Activated CD8-positive, alpha-beta T cell treated with anti-CD3 and anti-CD28 coated beads, Interleukin-2, amount 10 ng/mL, durations not matched to agents 7 days and 5 days (primary cell): ENCODE data around the gene NCR3LG1. TPM values are rescaled to one million over a fixed set of nuclear protein-coding genes. Genes with fewer than 3 reads are reported as not detected.
"Not testable (repeated sequence)": the region's sequence is repeated elsewhere in the genome, so short reads cannot be mapped to it uniquely, and the experiment has no call there.

Source experiments
- ATAC-seq: fragments of 150-1000 bp; cut with Tn5 transposase; one replicate; pipeline ENCODE4 v1.10.0; 2021; ENCODE audit warnings: moderate library complexity
- CTCF ChIA-PET: fragments of 350-600 bp; sonication (Branson Sonifier 250); formaldehyde crosslinking; loops from one replicate; lab custom pipeline; 2021; ENCODE audit warnings: antibody characterized with exemption; lab: Charles Lee
- POLR2A ChIA-PET: fragments of 350-600 bp; sonication (Branson Sonifier 250); formaldehyde crosslinking; loops from one replicate; lab custom pipeline; 2021; ENCODE audit warnings: antibody characterized with exemption; lab: Charles Lee
- DNase-seq: peaks from one replicate; pipeline ENCODE4 v3.0.0-alpha.2; 2020
- H3K27ac Mint-ChIP-seq: one replicate; pipeline ENCODE4 v1.8.0; 2021; ENCODE audit warnings: mild to moderate bottlenecking, mixed read lengths
- H3K27me3 Mint-ChIP-seq: one replicate; pipeline ENCODE4 v1.8.0; 2021; ENCODE audit warnings: low read depth, mixed read lengths
- H3K36me3 Mint-ChIP-seq: one replicate; pipeline ENCODE4 v1.8.0; 2021; ENCODE audit warnings: low read depth, mixed read lengths
- H3K4me1 Mint-ChIP-seq: one replicate; pipeline ENCODE4 v1.8.0; 2021; ENCODE audit warnings: low read depth, mixed read lengths
- H3K4me3 Mint-ChIP-seq: one replicate; pipeline ENCODE4 v1.8.0; 2021; ENCODE audit warnings: mild to moderate bottlenecking, mixed read lengths
- H3K9me3 Mint-ChIP-seq: one replicate; pipeline ENCODE4 v1.8.0; 2022; ENCODE audit warnings: mixed read lengths; ENCODE audit not compliant: insufficient read depth
- total RNA-seq, 2 experiments: library from RNA; stranded (reverse); gene quantifications; one replicate each; pipeline ENCODE4 v1.2.3, GENCODE V29; 2021

Gene NCR3LG1
- total RNA-seq, 2 experiments from 2014 or later = 1.5 to 1.9 TPM

DNA sequence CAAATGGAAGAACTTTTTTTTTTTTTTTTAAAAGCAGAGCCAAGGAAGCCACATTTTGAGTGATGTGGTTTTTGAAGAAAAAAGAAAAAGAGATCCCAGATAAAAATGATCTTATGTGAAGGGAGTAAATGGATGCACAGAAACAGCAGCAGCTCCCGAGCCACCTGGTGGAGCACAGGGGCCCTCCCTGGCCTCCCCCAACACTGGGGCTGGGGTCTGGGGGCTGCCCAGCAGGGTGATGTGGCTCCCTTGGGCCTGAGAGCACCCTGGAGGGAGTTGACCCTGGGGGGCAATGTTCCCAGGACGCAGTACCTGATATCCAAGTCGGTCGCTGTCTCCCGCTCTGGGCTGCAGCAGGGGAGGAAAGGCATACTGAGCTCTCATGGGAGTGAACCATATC is 63.4 kb downstream of the NCR3LG1 start:
- ATAC-seq (peak; percentile 37), DNase-seq (no peak)
- Mint-ChIP-seq H3K36me3 (no peaks in the 10 kb centered on the region), H3K27ac (peak overlapping the region; percentile 87), H3K4me3 (peak overlapping the region; percentile 44), H3K27me3 (peaks cover 36% of the 10 kb centered on the region), H3K9me3 (no peaks in the 10 kb centered on the region), H3K4me1 (peaks cover 53% of the 10 kb centered on the region)
- POLR2A ChIA-PET = no interaction called here
- CTCF ChIA-PET = interaction anchor here (1.3 kb wide), 2 partner anchors 8 to 13 kb away, joined by 4 read pairs; no protein-coding TSS in a partner anchor

DNA sequence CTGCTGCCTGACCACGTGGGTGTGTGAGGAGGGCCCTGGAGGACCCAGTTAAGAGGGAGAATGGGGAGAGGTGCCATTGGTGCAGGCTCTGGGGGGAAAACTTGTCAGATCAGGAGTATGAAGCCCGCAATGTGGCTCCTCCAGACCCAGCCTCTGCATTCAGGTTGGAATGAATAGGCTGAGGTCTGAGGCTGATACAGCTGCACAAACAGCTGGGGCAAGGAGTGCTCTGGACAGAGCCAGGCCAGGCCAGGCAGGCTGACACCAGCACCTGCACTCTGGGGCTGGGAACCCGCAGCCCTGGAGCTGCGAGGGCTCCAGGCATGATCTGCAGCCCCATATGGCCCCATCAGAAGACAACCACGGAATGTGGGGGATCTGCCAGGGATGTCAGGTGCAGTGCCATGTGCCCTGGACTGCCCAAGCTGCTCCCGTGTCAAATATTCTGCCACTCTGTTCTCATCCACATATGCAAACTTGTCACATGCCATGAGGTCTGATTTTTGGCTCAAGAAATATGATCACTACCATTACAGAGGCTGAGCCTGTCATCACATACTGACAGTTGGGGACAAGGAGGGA is 64.0 kb downstream of the NCR3LG1 start:
- DNase-seq (no peak), ATAC-seq (peak; percentile 12)
- Mint-ChIP-seq H3K9me3 (no peaks in the 10 kb centered on the region), H3K27me3 (peaks cover 38% of the 10 kb centered on the region), H3K4me3 (no peak overlapping the region), H3K36me3 (no peaks in the 10 kb centered on the region), H3K27ac (peak overlapping the region; percentile 4), H3K4me1 (peaks cover 53% of the 10 kb centered on the region)
- CTCF ChIA-PET = interaction anchor here (1.3 kb wide), 1 partner anchor 13 kb away, joined by 4 read pairs; no protein-coding TSS in a partner anchor
- POLR2A ChIA-PET = no interaction called here

DNA sequence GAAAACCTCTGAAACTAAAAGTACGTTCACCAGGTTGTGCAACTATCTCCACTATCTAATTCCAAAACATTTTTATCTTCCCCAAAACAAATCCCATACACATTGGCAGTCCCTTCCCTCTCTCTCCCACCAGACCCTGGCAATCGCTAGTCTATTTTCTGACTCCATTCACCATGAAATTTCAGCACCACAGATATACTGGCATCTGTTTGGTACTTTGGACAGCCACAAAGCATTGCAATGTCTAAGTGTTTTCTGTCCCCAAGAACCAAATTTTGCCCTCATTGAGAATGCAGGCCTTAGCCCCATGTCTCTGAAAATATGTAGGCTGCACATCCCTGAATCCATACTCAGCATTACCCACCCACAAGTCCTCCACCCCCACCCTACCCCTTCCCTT is 64.9 kb downstream of the NCR3LG1 start:
- ATAC-seq (no peak), DNase-seq (no peak)
- H3K4me3 Mint-ChIP-seq = no peak overlapping the region
- H3K27me3 Mint-ChIP-seq = peaks cover 39% of the 10 kb centered on the region
- POLR2A ChIA-PET = no interaction called here
- no peak overlapping the region for H3K27ac Mint-ChIP-seq
- CTCF ChIA-PET = no interaction called here
- peaks cover 48% of the 10 kb centered on the region for H3K4me1 Mint-ChIP-seq
- no peaks in the 10 kb centered on the region for H3K9me3 Mint-ChIP-seq
- no peaks in the 10 kb centered on the region for H3K36me3 Mint-ChIP-seq

DNA sequence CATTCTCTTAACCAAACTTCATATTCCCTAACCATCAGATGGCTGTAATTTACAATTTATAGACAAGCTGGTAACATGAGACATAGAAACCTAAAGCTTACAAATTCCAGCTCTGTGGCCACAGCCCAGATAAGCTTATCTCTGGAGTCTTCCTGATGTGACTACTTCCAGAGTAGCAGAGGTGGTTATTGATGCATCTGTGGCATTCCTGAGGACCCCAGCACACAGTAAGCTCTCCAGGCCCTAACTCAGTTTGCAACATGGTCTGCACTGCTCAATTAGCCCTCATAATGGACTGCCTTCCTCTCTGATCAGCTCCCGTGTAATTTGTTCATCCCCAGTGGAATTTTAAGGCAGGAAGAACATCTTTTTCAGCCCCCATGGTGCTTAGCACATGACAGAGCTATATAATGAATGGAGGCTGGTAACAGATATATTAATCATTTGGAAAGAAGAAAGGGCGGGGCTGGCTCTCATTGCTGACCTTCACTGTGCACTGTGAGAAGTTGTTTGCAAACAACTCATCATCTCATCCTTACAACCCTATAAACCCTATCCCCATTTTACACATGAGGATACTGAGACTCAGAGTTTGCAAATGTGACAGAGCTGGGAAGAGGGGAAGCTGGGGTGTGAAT is 67.0 kb downstream of the NCR3LG1 start:
- no peak overlapping the region for H3K27ac Mint-ChIP-seq
- DNase-seq (no peak), ATAC-seq (no peak)
- H3K9me3 Mint-ChIP-seq = no peaks in the 10 kb centered on the region
- no peak overlapping the region for H3K4me3 Mint-ChIP-seq
- POLR2A ChIA-PET = interaction anchor here (0.5 to 0.7 kb wide), 2 partner anchors 111 to 541 kb away, joined by 3 read pairs; no protein-coding TSS in a partner anchor
- peaks cover 39% of the 10 kb centered on the region for H3K4me1 Mint-ChIP-seq
- H3K36me3 Mint-ChIP-seq = no peaks in the 10 kb centered on the region
- peaks cover 51% of the 10 kb centered on the region for H3K27me3 Mint-ChIP-seq
- CTCF ChIA-PET = interaction anchor here (2.0 to 3.4 kb wide), 3 partner anchors 30 to 107 kb away, joined by 4 to 8 read pairs (median 6); partner anchors contain the start of gene KCNJ11

DNA sequence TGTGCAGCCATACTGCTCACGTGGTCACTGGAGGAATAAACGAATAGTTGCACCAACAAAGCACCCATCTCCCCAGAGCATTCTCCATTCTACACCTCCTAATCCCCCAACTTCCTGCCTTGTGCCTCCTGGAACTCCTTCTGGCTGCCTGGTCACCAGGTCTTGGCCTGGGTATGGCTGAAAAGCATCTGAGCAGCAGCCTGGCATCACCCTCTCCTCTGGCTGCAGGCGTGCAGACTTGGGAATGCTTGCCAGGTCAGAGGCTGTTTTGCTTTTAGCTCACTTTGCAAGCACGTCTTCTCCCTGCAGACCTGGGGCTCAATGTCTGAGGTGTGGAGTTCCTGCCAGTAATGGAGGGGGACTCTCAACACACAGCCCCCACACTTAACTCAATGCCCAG is 70.2 kb downstream of the NCR3LG1 start:
- ChIA-PET POLR2A (no interaction called here), CTCF (interaction anchor here (0.9 kb wide), 1 partner anchor 10 kb away, joined by 3 read pairs; no protein-coding TSS in a partner anchor)
- DNase-seq (no peak), ATAC-seq (no peak)
- H3K27ac Mint-ChIP-seq = no peak overlapping the region
- H3K27me3 Mint-ChIP-seq = peaks cover 43% of the 10 kb centered on the region
- H3K4me3 Mint-ChIP-seq = no peak overlapping the region
- no peaks in the 10 kb centered on the region for H3K9me3 Mint-ChIP-seq
- H3K4me1 Mint-ChIP-seq = peaks cover 23% of the 10 kb centered on the region
- no peaks in the 10 kb centered on the region for H3K36me3 Mint-ChIP-seq

DNA sequence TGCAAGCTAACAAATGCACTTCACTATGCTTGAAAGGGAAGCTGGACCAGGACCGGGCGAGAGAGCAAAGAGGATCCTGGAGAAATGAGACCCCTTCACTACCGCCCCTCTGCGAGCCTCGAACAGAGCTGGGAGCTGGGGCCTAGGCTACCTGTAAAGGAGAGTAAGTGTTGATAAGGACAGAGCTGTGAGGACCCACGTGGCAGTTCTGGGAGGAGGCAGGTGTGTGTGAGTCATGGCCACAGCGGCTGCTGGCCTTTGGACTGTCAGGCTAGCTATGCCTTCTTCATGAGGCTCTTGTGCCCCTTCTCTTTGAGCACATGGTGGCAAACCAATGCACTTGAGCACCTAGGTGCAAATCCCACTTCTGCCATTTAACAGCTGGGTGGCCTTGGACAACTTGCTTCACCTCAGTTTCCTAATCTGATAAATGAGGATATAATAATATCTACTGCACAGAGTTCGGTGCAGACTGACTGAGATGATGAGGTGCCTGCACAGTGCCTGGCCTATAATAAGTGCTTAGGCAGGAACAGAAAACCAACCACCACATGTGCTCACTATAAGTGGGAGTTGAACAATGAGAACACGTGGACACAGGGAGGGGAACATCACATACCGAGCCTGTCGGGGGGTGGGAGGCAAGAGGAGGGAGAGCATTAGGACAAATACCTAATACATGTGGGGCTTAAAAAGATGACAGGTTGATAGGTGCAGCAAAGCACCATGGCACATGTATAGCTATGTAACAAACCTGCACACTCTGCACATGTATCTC is 72.1 kb downstream of the NCR3LG1 start:
- H3K4me1 Mint-ChIP-seq = peaks cover 31% of the 10 kb centered on the region
- H3K4me3 Mint-ChIP-seq = no peak overlapping the region
- H3K27me3 Mint-ChIP-seq = peaks cover 35% of the 10 kb centered on the region
- no peaks in the 10 kb centered on the region for H3K9me3 Mint-ChIP-seq
- DNase-seq (no peak), ATAC-seq (no peak)
- H3K27ac Mint-ChIP-seq = no peak overlapping the region
- ChIA-PET POLR2A (no interaction called here), CTCF (interaction anchor here (1.3 kb wide), 1 partner anchor 9 kb away, joined by 4 read pairs; no protein-coding TSS in a partner anchor)
- H3K36me3 Mint-ChIP-seq = no peaks in the 10 kb centered on the region

DNA sequence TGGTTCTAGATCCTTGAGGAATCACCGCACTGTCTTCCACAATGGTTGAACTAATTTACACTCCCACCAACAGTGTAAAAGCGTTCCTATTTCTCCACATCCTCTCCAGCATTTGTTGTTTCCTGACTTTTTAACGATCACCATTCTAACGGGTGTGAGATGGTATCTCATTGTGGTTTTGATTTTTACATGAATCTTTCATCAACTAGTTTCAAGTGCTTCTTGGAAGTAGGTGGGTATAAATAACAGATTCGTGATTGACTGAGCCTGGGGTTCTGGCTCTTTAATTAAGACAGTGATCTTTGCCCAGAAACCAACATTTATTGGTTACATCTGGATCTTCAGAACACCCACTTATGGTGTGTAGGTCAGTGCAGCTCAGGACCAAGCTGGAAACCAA is 74.6 kb downstream of the NCR3LG1 start:
- CTCF ChIA-PET, ATAC-seq, H3K27ac Mint-ChIP-seq, H3K4me3 Mint-ChIP-seq, POLR2A ChIA-PET, DNase-seq, H3K9me3 Mint-ChIP-seq, H3K36me3 Mint-ChIP-seq: not testable (repeated sequence)
- H3K4me1 Mint-ChIP-seq = peaks cover 27% of the 10 kb centered on the region
- H3K27me3 Mint-ChIP-seq = peaks cover 19% of the 10 kb centered on the region

Other genes starting within 250 kb of the NCR3LG1 start
- 10 to 100 TPM; 21.5 to 24.9 TPM for gene PIK3C2A, start 143.8 kb upstream of the NCR3LG1 start, total RNA-seq
- 100 to 1,000 TPM; 187 to 210 TPM for gene NUCB2, start 75.1 kb upstream of the NCR3LG1 start, total RNA-seq
- gene KCNJ11, start 36.9 kb downstream of the NCR3LG1 start, total RNA-seq = 1 to 10 TPM; 4.2 to 5.7 TPM
- gene ABCC8, start 125.0 kb downstream of the NCR3LG1 start, total RNA-seq = 1 to 10 TPM in 1 of 2 experiments, under 1 TPM in 1; 0.61 to 1.5 TPM
- not detected for gene USH1C, start 192.6 kb downstream of the NCR3LG1 start, total RNA-seq
- gene OTOG, start 195.5 kb downstream of the NCR3LG1 start, total RNA-seq = not detected